HG03378 (cell line): Measurements from ENCODE around the gene CMTR1.

Source experiments
- ATAC-seq: cut with Tn5 transposase; IDR thresholded peaks from one replicate; pipeline ENCODE4 v1.9.1; 2021; ENCODE audit warnings: mild to moderate bottlenecking, moderate library complexity; ENCODE audit not compliant: unreplicated experiment

CMTR1 gene

DNA sequence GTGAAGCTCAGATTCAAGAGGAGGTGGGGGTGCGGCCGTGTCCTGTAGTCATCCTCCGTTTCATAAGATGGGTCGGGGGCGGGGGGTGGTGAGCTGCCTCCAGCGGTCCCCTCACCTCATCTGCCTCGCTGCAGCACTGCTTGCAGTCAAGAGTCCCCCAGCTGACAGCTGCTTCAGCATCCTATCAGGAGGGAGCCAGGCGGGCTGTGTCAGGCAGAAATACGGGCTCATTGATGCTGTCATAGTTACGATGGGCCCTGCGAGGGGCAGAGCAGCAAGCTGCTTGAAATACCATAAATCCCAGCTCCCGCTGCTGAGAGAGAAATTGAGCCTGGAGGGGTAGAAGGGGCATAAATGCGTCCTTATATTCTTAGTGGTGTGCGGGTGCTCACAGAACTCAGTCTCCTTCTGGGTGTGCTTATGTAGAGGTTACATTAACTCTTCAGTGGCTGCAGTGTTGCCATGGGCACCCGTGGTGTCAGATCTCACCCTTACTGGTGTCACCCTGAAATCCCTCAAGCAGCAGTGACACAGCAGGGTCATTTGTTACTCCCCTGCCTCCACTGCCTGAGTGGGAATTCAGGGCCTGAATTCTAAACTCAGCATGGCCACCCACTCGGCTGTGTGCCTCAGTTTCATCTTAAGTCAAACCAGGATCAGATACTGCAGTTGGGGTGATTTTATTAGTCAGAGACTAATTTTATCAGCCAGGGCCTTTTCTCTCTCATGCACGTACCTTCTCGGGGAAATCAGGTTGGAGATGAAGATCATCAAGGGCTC is 44.8 kb downstream of the CMTR1 start:
- no peak for ATAC-seq

- ATAC-seq = no peak
These were observed 45.8 kb downstream of the CMTR1 start for GRCh38 chr6:37478827-37479226.

DNA sequence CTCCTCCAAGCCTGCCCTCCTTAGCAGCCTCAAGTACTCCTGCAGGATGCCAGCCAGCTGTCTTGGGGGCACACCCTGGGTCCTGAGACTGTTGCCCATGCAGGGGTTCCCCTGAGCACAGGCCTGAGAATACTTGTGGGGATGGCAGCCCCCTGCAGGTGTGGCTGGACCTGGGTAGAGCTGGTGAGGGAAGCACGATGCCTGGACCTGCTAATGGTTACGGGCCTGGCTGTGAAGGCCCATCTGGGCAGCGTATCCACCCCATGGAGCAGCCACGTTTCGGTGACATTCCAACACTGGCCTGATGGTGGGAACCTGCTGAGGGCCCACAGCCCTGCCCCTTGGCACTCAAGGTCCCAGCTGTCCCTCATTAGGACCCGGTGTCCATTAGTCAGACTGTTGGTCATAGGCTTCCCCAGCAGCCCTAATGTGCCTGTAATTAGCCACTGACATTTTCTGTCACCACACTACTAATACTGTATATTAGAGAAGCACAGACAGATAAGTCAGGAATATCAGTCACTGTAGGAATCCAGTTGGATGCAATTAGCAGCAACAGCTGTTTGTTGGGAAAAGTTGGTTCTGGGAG is 46.3 kb downstream of the CMTR1 start:
- ATAC-seq = no peak

DNA sequence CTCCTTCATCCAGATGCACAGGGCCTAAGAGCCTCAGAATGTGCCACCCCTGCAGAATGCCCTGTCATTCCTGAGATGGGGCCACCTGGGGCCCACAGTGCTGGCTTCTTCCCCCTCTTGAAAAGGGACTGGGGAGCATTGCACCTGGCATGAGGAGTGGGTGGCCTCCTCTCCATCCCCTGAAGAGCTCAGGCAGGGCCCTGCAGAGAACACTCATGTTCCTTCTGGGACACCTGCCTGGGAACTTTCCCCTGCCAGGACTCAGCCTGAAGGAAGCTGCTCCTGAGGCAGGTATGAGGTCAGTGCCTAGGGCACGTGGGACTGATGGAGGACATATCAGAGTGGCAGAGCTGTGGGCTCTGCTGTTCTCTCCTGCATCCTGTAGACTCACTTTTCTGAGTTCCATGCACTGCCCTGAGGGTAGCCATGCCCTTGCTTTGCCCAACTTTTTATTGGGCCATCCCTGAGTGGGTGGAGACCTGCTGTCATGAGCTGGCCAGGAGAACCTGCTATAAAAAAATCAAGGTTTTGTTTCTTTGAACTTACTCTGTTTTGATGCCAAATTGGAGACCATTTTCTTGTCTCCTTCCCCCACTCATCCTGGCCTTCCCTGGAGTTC is 47.2 kb downstream of the CMTR1 start:
- no peak for ATAC-seq

DNA sequence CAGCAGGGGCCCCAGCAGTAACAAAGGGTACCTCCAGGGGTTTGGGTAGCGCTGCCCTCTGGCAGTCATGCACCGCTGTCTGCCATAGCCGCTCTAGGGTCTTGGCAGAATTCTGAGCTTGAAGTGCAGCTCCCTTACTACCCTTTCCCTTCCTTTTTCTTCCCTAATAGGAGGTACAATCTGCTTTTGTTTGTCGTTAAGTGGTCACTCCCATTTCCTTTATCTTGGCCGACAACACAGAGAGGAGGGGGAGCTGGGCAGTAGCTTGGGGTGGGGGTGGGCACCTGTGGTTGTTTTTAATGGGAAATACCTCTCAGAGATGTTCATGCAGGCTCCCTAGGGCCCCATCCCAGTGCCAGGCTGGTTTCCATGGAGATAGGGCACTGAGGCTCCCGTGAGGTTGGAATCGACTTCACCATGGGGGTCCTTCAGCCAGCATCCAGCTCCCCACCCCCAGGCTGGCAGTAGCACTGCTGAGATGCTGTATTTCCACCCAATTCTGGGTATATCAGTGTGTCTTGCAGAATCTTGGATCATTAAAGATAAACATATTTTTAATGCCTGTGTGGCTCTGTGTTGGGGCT is 48.0 kb downstream of the CMTR1 start:
- ATAC-seq = no peak

DNA sequence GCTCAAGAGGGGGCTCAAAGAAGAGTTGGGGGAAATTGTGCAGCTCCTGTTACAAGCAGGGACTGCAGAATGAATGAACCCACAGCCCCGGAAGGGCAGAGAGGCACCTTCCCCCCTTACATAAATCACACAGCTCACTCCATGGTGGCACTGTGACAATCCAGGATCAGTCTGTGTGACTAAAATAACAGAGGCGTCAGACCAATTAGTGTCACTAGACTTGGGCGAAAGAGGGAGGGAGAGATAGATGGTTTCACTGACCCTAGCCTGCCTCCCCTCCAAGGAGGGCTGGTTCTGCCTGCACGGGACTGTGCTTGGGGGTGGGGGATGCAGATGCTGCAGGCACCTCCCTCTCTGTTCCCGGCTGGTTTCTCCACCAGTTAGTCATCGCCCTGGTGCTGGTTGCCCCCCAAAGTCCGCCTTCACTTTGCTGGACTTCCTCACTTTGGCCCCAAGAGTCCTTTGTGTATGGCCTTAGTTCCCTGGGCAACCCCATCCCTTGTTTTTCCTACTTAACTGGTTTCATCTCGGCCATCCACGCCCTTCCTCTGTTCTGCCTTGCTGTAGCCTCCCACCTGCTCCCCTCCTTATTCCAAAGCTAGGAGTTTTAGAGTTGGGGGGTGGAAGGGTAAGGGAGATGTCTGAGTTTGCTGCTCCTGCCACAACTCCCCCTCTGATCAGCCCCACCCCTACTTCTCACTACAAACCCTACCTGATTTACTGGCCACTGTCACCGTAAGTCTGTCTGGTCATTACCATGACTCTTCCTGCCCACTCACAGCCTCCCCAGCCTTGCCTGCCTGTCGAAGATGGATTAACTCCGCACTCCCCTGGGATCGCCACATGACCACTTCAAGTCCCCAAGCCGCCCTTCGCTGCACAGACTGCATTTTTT is 48.9 kb downstream of the CMTR1 start:
- ATAC-seq = no peak

DNA sequence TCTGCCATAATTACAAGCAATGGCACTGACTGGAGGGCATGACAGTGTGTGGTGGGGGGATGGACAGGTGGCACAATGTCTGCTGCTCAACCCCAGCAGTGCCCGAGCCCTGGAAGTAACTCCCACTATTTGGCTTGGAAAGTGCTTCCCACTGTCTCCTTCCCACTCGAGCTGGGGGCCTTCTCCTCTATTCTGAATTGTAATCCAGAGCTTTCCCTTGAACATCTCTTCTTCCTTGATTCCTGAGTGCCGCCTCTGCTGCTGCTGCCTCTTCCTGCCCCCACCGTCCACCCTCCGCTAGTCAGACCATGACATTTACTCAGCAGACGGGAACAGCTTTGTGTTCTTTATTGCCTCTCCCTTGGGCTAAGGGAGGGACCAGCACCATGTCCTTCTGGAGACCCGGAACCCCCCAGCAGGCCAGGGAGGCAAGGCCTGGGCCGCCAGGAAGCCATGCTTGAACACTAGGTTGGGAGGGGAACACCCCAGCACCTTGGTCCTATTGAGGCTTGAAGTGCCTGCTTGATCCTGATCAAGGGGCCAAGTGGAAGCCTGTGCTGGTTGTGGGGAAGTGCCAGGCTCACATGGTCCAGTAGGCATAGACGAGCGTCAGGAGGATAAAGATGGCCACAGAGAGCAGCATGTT is 49.7 kb downstream of the CMTR1 start:
- ATAC-seq = no peak

- no peak for ATAC-seq
These were observed 50.4 kb downstream of the CMTR1 start for GRCh38 chr6:37483252-37483901.

DNA sequence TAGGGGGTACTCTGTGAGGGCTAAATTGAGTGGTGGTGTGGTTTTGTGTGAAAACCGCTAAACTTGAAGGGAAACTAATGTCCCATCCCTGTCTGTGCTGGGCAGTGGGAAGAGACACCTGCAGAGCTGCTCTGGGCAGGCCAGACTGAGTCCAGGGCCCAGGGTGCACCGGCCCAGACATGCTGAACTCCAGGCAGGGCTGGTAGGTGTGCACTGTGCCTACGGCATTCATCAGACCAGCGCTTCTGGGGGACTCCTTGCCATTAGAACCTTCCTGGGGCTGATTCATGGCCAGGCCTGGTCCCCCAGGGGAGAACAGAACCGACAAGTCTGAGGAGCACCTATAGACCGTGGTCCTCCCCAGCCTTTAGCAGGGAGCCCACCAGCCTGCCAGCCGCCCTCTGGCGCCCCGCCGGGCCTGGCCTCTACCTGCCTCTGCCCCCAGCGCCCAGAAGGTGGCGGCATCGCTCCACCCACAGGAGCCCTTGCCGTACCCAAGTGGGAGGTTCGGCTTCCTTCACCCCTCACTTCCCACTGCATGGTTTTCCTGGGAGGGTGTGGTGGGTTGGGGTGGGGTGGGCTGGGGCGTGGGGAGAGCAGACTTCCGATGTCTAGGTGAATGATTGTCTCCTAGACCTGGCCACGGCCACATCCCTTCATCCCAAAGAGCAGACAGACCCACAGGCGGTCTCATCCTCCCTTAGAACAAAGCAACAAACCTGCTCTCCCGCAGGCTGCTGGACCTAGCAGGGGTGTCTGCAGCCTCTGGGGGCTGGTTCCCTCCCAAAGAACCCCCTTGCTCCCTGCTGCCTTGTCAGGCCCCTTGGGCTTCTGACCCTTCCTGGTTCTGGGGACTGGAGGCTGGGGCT is 51.1 kb downstream of the CMTR1 start:
- no peak for ATAC-seq

DNA sequence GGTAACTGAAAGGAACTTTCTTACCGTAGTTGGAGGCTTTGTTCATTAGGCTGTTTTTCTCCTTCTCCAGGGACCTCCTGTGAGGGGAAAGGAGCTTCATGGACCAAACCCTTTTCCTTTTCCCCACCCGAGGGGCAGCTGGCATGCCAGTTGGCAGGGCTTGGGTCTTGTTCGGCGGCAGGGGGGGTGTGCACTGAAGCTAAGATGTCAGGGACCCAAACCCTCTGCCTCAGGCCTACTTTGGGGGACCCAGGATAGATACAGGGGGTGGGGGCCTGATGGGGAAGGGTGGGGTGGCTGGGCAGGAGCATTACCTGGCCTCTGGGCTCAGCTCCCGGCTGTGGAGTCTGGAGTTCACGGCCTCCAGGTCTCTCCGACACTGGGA is 51.8 kb downstream of the CMTR1 start:
- no peak for ATAC-seq

DNA sequence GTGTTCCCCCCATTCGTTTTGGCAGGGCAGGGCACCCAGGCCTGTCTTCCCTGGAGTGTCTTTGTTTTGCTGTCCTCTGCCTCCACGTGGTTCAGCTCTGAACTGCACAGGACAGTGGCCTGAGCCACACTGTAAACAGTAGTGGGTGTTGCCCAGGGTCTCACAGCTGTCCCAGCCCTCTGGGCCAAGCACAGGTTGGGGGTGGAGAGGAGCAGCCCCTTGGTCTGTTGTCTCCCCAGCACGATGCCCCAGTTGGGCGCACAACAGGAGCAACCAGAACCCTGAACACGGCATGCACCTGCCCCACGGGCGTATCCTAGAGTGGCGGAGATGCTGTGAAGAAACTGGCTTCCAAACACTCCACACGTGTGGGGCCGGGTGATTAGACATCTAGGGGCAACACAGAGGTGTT is 52.3 kb downstream of the CMTR1 start:
- ATAC-seq = no peak

- no peak for ATAC-seq
These were observed 53.3 kb downstream of the CMTR1 start for GRCh38 chr6:37486121-37486839.

- no peak for ATAC-seq
These were observed 54.8 kb downstream of the CMTR1 start for GRCh38 chr6:37487591-37488380.

DNA sequence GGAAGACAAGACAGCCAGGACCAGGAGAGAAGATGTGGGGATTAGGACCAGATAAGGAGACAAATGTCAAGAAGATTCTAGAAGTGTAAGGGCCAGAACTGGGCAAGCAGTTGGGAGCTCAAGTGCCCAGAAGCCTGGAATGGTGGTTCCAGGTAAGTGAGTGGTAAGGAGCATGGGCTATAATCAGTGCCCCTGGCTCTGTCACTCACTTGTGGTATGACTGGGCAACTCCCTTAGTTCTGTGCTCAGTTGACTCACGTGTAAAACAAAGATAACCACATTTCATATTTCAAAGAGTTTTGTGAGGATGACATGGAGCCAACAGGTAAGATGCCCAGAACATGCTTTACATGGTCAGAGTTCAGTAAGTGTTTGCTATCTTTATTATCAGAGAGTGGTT is 55.5 kb downstream of the CMTR1 start:
- ATAC-seq = no peak

- ATAC-seq = no peak
These were observed 56.8 kb downstream of the CMTR1 start for GRCh38 chr6:37489697-37490336.

DNA sequence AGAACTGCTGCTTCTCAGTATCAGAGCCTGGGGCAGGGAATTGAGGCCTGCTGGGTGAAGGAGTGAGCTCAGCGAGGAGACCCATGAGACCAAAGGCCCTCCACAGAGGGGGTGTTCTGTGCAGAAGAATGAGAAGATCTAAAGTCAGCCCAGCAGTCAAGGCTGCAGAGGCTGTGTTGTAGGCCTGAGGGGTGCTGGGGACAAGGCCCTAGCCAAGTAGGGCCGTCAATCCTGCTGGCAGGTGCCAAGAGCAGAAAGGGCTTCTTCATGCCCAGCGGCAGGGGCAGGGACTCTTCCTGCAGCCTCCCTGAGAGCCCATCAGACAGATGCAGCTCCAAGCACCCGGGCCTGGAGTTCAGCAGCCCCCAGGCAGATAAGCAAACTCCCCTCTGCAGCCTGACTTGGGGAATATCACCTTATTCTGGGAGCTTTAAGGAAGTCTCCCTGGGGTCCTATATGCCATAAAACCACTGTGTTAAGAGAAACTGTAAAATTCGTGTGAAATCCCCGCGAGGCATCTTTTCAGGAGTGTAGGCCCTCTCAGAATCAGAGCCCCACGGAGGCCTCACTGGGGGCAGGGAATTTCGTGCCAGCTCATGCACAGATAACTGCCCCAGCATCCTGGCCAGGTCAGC is 57.6 kb downstream of the CMTR1 start:
- no peak for ATAC-seq
